Liver (tissue), 9 donors: ENCODE results near the gene GIPC2. TPM values are rescaled to one million over a fixed set of nuclear protein-coding genes. Genes with fewer than 3 reads are reported as not detected.

Experiments used
- DNase-seq: peaks from one replicate; pipeline ENCODE4 v3.0.0-alpha.2; 2017; ENCODE audit warnings: low spot score
- H3K27ac ChIP-seq, 2 donors: one replicate each; pipeline ENCODE4 v1.7.0; 2013; ENCODE audit warnings: inconsistent platforms in 2 of 2, low read length in 2 of 2, control low read depth in 1 of 2, low read depth in 1 of 2, mild to moderate bottlenecking in 1 of 2
- H3K27me3 ChIP-seq, 4 donors: one replicate each; pipeline versions ENCODE4 v1.6.1 to v1.7.0; 2013; ENCODE audit warnings: low read length in 3 of 4, inconsistent platforms in 1 of 4, mild to moderate bottlenecking in 1 of 4, moderate library complexity in 1 of 4; ENCODE audit not compliant: control insufficient read depth in 4 of 4, insufficient read depth in 4 of 4
- H3K36me3 ChIP-seq, 4 donors: one replicate each; pipeline versions ENCODE4 v1.6.1 to v1.7.0; 2013; ENCODE audit warnings: low read length in 3 of 4, mild to moderate bottlenecking in 3 of 4, low read depth in 1 of 4, moderate library complexity in 1 of 4; ENCODE audit not compliant: control insufficient read depth in 4 of 4, insufficient read depth in 3 of 4
- H3K4me1 ChIP-seq, 4 donors: one replicate each; pipeline versions ENCODE4 v1.6.1 to v1.7.0; 2013; ENCODE audit warnings: low read length in 3 of 4, mild to moderate bottlenecking in 3 of 4, moderate library complexity in 1 of 4; ENCODE audit not compliant: control insufficient read depth in 4 of 4, insufficient read depth in 4 of 4
- H3K4me3 ChIP-seq, 3 donors: one replicate each; pipeline versions ENCODE4 v1.6.1 to v1.7.0; 2013; ENCODE audit warnings: low read length in 3 of 3, control low read depth in 1 of 3, low read depth in 1 of 3, mild to moderate bottlenecking in 1 of 3
- H3K9ac ChIP-seq, 2 donors: one replicate each; pipeline ENCODE4 v1.7.0; 2013; ENCODE audit warnings: low read length in 2 of 2, mild to moderate bottlenecking in 2 of 2, moderate library complexity in 2 of 2, control low read depth in 1 of 2, low read depth in 1 of 2
- H3K9me3 ChIP-seq, 4 donors: one replicate each; pipeline versions ENCODE4 v1.6.1 to v1.7.0; 2013; ENCODE audit warnings: low read length in 3 of 4; ENCODE audit not compliant: control insufficient read depth in 4 of 4
- EGR1 ChIP-seq, 2 donors: IDR thresholded peaks; 2 replicates each; pipeline ENCODE4 v1.6.1; 2016 to 2018; ENCODE audit warnings: antibody characterized with exemption in 2 of 2, low read depth in 2 of 2
- FOXA1 ChIP-seq: IDR thresholded peaks from 2 replicates; pipeline ENCODE4 v1.6.1; 2016; ENCODE audit warnings: antibody characterized with exemption
- FOXA2 ChIP-seq: IDR thresholded peaks from 2 replicates; pipeline ENCODE4 v1.6.1; 2016; ENCODE audit warnings: antibody characterized with exemption
- GABPA ChIP-seq, 2 donors: IDR thresholded peaks in 1 of 2; conservative IDR thresholded peaks in 1 of 2; 2 replicates each; pipeline ENCODE4 v1.6.1; 2016; ENCODE audit warnings: antibody characterized with exemption in 2 of 2, mild to moderate bottlenecking in 1 of 2, moderate library complexity in 1 of 2
- HNF4A ChIP-seq, 2 donors: conservative IDR thresholded peaks; 2 replicates each; pipeline ENCODE4 v1.6.1; 2016; ENCODE audit warnings: antibody characterized with exemption in 2 of 2, mild to moderate bottlenecking in 2 of 2
- HNF4G ChIP-seq: IDR thresholded peaks from 2 replicates; pipeline ENCODE4 v1.6.1; 2016; ENCODE audit warnings: antibody characterized with exemption
- JUND ChIP-seq, 2 donors: IDR thresholded peaks; 2 replicates each; pipeline ENCODE4 v1.6.1; 2016; ENCODE audit warnings: antibody characterized with exemption in 2 of 2
- NR2F2 ChIP-seq: IDR thresholded peaks from 2 replicates; pipeline ENCODE4 v1.6.1; 2016; ENCODE audit warnings: antibody characterized with exemption
- RAD21 ChIP-seq, 2 donors: IDR thresholded peaks; 2 replicates each; pipeline ENCODE4 v1.6.1; 2016; ENCODE audit warnings: antibody characterized with exemption in 2 of 2, mild to moderate bottlenecking in 2 of 2
- RXRA ChIP-seq, 2 donors: IDR thresholded peaks; 2 replicates each; pipeline ENCODE4 v1.6.1; 2017 to 2018; ENCODE audit warnings: antibody characterized with exemption in 2 of 2, mild to moderate bottlenecking in 1 of 2
- SP1 ChIP-seq: IDR thresholded peaks from 2 replicates; pipeline ENCODE4 v1.6.1; 2018; ENCODE audit warnings: antibody characterized with exemption, mild to moderate bottlenecking
- TAF1 ChIP-seq: conservative IDR thresholded peaks from 2 replicates; pipeline ENCODE4 v1.6.1; 2016; ENCODE audit warnings: antibody characterized with exemption, mild to moderate bottlenecking
- YY1 ChIP-seq: IDR thresholded peaks from 2 replicates; pipeline ENCODE4 v1.6.1; 2016; ENCODE audit warnings: antibody characterized with exemption, mild to moderate bottlenecking
- WGBS: extraction: QIAGEN DNeasy Blood & Tissue Kit; methylation state at CpG from one replicate; pipeline ENCODE4 v1.1.7; 2013; 5-methylcytosine and 5-hydroxymethylcytosine counted together
- polyA plus RNA-seq, 2 donors: library from polyadenylated mRNA; stranded (reverse) in 1 of 2; unstranded in 1 of 2; fragments of 200-250 nt in 1 of 2; fragments of >200 nt in 1 of 2; fragmentation: Nextera tagmentation in 1 of 2; extraction: Ambion mirVana in 1 of 2; gene quantifications; one replicate each; pipeline versions ENCODE4 v1.2.1 to v1.2.3, GENCODE V29; 2013 to 2015
- total RNA-seq, 2 donors: library from RNA; depleted of rRNA; stranded (reverse); fragments of >200 nt; gene quantifications; one replicate each; pipeline ENCODE4 v1.2.3, GENCODE V29; 2014
- TF ChIP-seq, protein P1 (sequence below): IDR thresholded peaks from 2 replicates; pipeline ENCODE4 v1.6.1; 2016; ENCODE audit warnings: antibody characterized with exemption
- TF ChIP-seq, protein P2 (sequence below): IDR thresholded peaks from 2 replicates; pipeline ENCODE4 v1.6.1; 2016; ENCODE audit warnings: antibody characterized with exemption
- TF ChIP-seq, protein P3 (sequence below): fragments of 150-350 bp; IDR thresholded peaks from 2 replicates; pipeline ENCODE4 v1.5.1; 2017; ENCODE audit warnings: improper control_type of control experiment, low read depth, low read length; ENCODE audit not compliant: missing input control
- TF ChIP-seq, protein P4 (sequence below): IDR thresholded peaks from 2 replicates; pipeline ENCODE4 v1.6.1; 2016; ENCODE audit warnings: antibody characterized with exemption
- TF ChIP-seq, protein P5 (sequence below): IDR thresholded peaks from 2 replicates; pipeline ENCODE4 v1.6.1; 2016; ENCODE audit warnings: antibody characterized with exemption, mild to moderate bottlenecking
- donor health status: healthy.
- donor health status: healthy.
- donor health status: healthy.
- donor health status: healthy.
- donor health status: healthy.

GIPC2 gene
- total and polyA plus RNA-seq, 4 donors, result 3.7 to 10.9 (median 6.4) TPM

DNA sequence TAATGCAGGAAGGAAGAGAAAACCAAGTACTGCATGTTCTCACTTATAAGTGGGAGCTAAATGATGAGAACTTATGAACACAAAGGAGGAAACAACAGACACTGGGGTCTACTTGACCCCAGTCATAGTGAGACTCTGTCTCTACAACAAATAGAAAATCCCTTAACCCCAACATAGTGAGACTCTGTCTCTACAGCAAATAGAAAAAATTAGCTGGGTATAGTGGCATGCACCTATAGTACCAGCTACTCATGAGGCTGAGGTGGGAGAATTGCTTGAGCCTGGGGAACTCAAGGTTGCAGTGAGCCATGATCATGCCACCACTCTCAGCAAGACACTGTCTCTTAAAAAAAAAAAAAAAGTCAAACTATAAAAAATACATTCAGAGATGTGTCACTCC lies 42.7 kb downstream of the GIPC2 start (continued):
- TF ChIP-seq, protein P1, sequence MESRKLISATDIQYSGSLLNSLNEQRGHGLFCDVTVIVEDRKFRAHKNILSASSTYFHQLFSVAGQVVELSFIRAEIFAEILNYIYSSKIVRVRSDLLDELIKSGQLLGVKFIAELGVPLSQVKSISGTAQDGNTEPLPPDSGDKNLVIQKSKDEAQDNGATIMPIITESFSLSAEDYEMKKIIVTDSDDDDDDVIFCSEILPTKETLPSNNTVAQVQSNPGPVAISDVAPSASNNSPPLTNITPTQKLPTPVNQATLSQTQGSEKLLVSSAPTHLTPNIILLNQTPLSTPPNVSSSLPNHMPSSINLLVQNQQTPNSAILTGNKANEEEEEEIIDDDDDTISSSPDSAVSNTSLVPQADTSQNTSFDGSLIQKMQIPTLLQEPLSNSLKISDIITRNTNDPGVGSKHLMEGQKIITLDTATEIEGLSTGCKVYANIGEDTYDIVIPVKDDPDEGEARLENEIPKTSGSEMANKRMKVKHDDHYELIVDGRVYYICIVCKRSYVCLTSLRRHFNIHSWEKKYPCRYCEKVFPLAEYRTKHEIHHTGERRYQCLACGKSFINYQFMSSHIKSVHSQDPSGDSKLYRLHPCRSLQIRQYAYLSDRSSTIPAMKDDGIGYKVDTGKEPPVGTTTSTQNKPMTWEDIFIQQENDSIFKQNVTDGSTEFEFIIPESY, result no peak

DNA sequence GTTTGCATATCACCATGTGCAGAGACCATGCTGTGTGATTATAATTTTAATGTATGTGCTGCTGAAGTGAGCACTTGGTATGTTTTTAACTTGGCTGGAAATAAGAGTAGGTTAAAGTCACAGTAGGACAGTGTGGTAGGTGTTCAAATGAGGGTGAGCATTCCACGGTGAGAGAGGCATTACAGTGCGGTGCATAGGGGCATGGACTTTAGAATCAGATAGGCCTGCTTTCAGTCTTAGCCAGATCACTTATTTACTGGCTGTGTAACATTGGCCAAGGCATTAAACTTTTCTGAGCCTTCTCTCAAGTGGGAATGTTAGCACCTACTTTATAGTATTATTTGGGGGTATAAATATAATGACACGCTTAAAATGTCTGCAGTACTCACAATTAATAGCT lies 43.2 kb downstream of the GIPC2 start:
- no peak overlapping the region for H3K27ac ChIP-seq
- H3K27me3 ChIP-seq, result no peaks in the 10 kb centered on the region
- no peak for DNase-seq
- H3K36me3 ChIP-seq, result peaks cover 0 to 5% (median 0%) of the 10 kb centered on the region in 4 donors
- no peaks in the 10 kb centered on the region for H3K9me3 ChIP-seq
- TF ChIP-seq NR2F2, result no peak
- peak; percentile 89 to 91 for TF ChIP-seq HNF4A (conservative IDR thresholded peaks at IDR 0.05)
- TF ChIP-seq RAD21 (IDR thresholded peaks at IDR 0.05), result peak in 1 of 2 donors; percentile 25
- TF ChIP-seq EGR1 (IDR thresholded peaks at IDR 0.05; ENCODE audit: low read depth in 2 of 2), result no peak
- no peak for TF ChIP-seq TAF1
- TF ChIP-seq FOXA2, result no peak
- TF ChIP-seq YY1, result peak; percentile 22
- TF ChIP-seq HNF4G, result peak; percentile 72
- TF ChIP-seq, protein P1, result no peak
- TF ChIP-seq, protein P2, sequence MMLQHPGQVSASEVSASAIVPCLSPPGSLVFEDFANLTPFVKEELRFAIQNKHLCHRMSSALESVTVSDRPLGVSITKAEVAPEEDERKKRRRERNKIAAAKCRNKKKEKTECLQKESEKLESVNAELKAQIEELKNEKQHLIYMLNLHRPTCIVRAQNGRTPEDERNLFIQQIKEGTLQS, result no peak
- no peak for TF ChIP-seq GABPA (IDR thresholded peaks at IDR 0.05 in 1 of 2, conservative IDR thresholded peaks at IDR 0.05 in 1 of 2)
- TF ChIP-seq, protein P3, sequence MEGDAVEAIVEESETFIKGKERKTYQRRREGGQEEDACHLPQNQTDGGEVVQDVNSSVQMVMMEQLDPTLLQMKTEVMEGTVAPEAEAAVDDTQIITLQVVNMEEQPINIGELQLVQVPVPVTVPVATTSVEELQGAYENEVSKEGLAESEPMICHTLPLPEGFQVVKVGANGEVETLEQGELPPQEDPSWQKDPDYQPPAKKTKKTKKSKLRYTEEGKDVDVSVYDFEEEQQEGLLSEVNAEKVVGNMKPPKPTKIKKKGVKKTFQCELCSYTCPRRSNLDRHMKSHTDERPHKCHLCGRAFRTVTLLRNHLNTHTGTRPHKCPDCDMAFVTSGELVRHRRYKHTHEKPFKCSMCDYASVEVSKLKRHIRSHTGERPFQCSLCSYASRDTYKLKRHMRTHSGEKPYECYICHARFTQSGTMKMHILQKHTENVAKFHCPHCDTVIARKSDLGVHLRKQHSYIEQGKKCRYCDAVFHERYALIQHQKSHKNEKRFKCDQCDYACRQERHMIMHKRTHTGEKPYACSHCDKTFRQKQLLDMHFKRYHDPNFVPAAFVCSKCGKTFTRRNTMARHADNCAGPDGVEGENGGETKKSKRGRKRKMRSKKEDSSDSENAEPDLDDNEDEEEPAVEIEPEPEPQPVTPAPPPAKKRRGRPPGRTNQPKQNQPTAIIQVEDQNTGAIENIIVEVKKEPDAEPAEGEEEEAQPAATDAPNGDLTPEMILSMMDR, result no peak
- TF ChIP-seq RXRA (IDR thresholded peaks at IDR 0.05), result peak; percentile 34 to 51
- TF ChIP-seq FOXA1, result no peak
- TF ChIP-seq JUND (IDR thresholded peaks at IDR 0.05), result peak in 1 of 2 donors; percentile 25
- TF ChIP-seq, protein P4, sequence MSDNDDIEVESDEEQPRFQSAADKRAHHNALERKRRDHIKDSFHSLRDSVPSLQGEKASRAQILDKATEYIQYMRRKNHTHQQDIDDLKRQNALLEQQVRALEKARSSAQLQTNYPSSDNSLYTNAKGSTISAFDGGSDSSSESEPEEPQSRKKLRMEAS, result peak; percentile 39
- TF ChIP-seq, protein P5, sequence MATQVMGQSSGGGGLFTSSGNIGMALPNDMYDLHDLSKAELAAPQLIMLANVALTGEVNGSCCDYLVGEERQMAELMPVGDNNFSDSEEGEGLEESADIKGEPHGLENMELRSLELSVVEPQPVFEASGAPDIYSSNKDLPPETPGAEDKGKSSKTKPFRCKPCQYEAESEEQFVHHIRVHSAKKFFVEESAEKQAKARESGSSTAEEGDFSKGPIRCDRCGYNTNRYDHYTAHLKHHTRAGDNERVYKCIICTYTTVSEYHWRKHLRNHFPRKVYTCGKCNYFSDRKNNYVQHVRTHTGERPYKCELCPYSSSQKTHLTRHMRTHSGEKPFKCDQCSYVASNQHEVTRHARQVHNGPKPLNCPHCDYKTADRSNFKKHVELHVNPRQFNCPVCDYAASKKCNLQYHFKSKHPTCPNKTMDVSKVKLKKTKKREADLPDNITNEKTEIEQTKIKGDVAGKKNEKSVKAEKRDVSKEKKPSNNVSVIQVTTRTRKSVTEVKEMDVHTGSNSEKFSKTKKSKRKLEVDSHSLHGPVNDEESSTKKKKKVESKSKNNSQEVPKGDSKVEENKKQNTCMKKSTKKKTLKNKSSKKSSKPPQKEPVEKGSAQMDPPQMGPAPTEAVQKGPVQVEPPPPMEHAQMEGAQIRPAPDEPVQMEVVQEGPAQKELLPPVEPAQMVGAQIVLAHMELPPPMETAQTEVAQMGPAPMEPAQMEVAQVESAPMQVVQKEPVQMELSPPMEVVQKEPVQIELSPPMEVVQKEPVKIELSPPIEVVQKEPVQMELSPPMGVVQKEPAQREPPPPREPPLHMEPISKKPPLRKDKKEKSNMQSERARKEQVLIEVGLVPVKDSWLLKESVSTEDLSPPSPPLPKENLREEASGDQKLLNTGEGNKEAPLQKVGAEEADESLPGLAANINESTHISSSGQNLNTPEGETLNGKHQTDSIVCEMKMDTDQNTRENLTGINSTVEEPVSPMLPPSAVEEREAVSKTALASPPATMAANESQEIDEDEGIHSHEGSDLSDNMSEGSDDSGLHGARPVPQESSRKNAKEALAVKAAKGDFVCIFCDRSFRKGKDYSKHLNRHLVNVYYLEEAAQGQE, result no peak
- peak; percentile 55 for TF ChIP-seq SP1
- H3K4me1 ChIP-seq, result peaks cover 0 to 8% (median 2%) of the 10 kb centered on the region in 4 donors
- no peak overlapping the region for H3K4me3 ChIP-seq
- 59% methylated on average over 3 of the region's 3 CpGs for WGBS
- no peak overlapping the region for H3K9ac ChIP-seq
